GM12878 (cell line): ENCODE measurements around the gene CS. TPM values are rescaled to one million over a fixed set of nuclear protein-coding genes. Genes with fewer than 3 reads are reported as not detected.

Source experiments
- CREB1 ChIP-seq: IDR thresholded peaks from 2 replicates; pipeline ENCODE4 v1.6.1; 2012; ENCODE audit warnings: low read depth, mild to moderate bottlenecking, inconsistent platforms
- DPF2 ChIP-seq: fragments of 450-650 bp; IDR thresholded peaks from 2 replicates; pipeline ENCODE4 v1.6.1; 2017; ENCODE audit warnings: mild to moderate bottlenecking
- ETV6 ChIP-seq, 2 experiments: fragments of 450-650 bp in 1 of 2; IDR thresholded peaks in 1 of 2; conservative IDR thresholded peaks in 1 of 2; 2 replicates each; pipeline ENCODE4 v1.6.1; 2014; ENCODE audit warnings: antibody characterized with exemption in 1 of 2, borderline replicate concordance in 1 of 2, low read depth in 1 of 2, mild to moderate bottlenecking in 1 of 2, moderate library complexity in 1 of 2
- GABPA ChIP-seq: IDR thresholded peaks from 2 replicates; pipeline ENCODE4 v1.6.1; 2014; ENCODE audit warnings: antibody characterized with exemption, low read depth, mild to moderate bottlenecking, inconsistent platforms
- GATAD2B ChIP-seq: fragments of 450-650 bp; conservative IDR thresholded peaks from 2 replicates; pipeline ENCODE4 v1.6.1; 2017; ENCODE audit warnings: low read depth, mild to moderate bottlenecking, moderate library complexity
- HDAC2 ChIP-seq: fragments of 200-600 bp; sonication (generic); IDR thresholded peaks from 2 replicates; pipeline ENCODE4 v1.6.1; 2017
- KAT2A ChIP-seq: conservative IDR thresholded peaks from 2 replicates; pipeline ENCODE4 v1.6.1; 2011; ENCODE audit warnings: low read depth, low read length; ENCODE audit not compliant: control insufficient read depth
- MEF2B ChIP-seq: fragments of 450-650 bp; IDR thresholded peaks from 2 replicates; pipeline ENCODE4 v1.6.1; 2018; ENCODE audit warnings: mild to moderate bottlenecking, moderate library complexity; ENCODE audit not compliant: partially characterized antibody, poor library complexity, severe bottlenecking
- POLR2AphosphoS2 ChIP-seq: IDR thresholded peaks from 2 replicates; pipeline ENCODE4 v1.6.1; 2011; ENCODE audit warnings: low read depth, mild to moderate bottlenecking, low read length, improper control_type of control experiment, moderate library complexity
- SMC3 ChIP-seq: IDR thresholded peaks from 2 replicates; pipeline ENCODE4 v1.6.1; 2011; ENCODE audit warnings: low read length, improper control_type of control experiment, borderline replicate concordance
- SUPT20H ChIP-seq: IDR thresholded peaks from 2 replicates; pipeline ENCODE4 v1.6.1; 2011; ENCODE audit warnings: low read depth, mild to moderate bottlenecking, low read length, moderate library complexity, borderline replicate concordance; ENCODE audit not compliant: control insufficient read depth
- ZZZ3 ChIP-seq: IDR thresholded peaks from 2 replicates; pipeline ENCODE4 v1.6.1; 2011; ENCODE audit warnings: low read depth; ENCODE audit not compliant: control insufficient read depth, insufficient read length
- polyA plus RNA-seq, 11 experiments: library from polyadenylated mRNA; depleted of rRNA in 4 of 11; unstranded in 6 of 11; stranded (reverse) in 5 of 11; fragments of >200 nt; fragmentation: Nextera tagmentation in 4 of 11; fragmentation: Illumina TruSeq in 1 of 11; extraction: Ambion mirVana in 4 of 11; extraction: Trizol in 1 of 11; gene quantifications; 1 replicate in 1 of 11; 2 replicates in 10 of 11; pipeline versions ENCODE4 v1.2.1 to v1.2.3, GENCODE V29; 2011 to 2016; ENCODE audit warnings: inconsistent platforms in 2 of 11, missing spikeins in 2 of 11, low read depth in 1 of 11
- total RNA-seq, 4 experiments: library from RNA; depleted of rRNA in 3 of 4; stranded (reverse); fragments of >200 nt in 3 of 4; fragmentation: Illumina TruSeq in 1 of 4; extraction: Trizol in 1 of 4; gene quantifications; 2 replicates each; pipeline versions ENCODE4 v1.2.1 to v1.2.3, GENCODE V29; 2013 to 2021
- TF ChIP-seq, protein P1 (sequence below): fragments of 450-650 bp; IDR thresholded peaks from 2 replicates; pipeline ENCODE4 v1.6.1; 2017; ENCODE audit warnings: mild to moderate bottlenecking, low read depth, inconsistent platforms; ENCODE audit not compliant: poor library complexity, severe bottlenecking
- TF ChIP-seq, protein P2 (sequence below): fragments of 450-650 bp; IDR thresholded peaks from 2 replicates; pipeline ENCODE4 v1.6.1; 2017; ENCODE audit warnings: antibody characterized with exemption, mild to moderate bottlenecking, moderate library complexity
- TF ChIP-seq, protein P3 (sequence below): fragments of 450-650 bp; IDR thresholded peaks from 2 replicates; pipeline ENCODE4 v1.6.1; 2016; ENCODE audit warnings: mild to moderate bottlenecking, moderate library complexity, borderline replicate concordance

CS gene
- total and polyA plus RNA-seq, 10 of the 15 experiments (the other 5 are each of a cell fraction or from before 2014, with no cell fraction given), result 64.9 to 276 (median 139) TPM

DNA sequence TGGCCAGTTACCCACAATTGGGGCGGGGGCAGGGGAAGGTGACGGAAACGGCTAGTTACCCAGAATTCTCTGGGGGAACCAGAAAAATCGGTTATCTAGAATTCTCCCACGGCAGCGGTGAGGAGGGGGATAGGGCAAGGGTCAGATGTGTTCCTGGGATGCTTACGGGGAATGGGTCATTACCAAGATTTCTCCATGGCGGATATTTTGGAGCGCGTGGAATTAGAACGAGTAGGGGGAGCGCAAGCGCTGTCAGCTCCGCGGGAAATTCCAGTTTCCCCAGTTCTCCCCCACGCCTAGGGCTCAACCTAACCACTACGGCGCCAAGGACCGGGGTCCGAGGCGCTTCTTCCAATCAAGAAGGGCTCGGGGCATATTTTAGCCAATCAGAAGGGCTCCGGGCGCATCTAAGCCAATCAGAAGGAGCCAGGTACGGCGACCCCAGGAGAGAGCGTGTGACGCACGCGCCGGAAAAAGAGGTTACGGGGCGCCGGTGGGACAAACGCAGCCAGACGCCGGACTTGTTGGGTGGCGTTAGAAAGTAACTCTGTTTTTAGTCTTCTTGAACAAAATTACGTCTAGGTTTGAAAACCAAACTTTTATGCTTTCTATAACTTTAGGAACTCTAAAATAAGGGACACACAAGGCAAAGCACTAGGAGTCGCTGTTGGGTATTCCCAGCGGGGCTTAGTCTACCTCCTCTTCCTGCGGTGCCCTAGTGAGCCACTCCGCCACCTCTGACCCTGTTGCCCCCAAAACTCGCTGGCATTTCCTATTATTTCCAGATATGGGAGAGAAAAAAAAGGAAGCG is 33.8 kb upstream of the CS start, which contains the start of gene PAN2 (continued):
- TF ChIP-seq POLR2AphosphoS2 (no peak; the same call in none of the 2 replicates), SUPT20H (no peak), HDAC2 (no peak), GATAD2B (peak; percentile 59; the same call in 1 of the 2 replicates), CREB1 (peak; percentile 94), GABPA (peak; percentile 74), SMC3 (no peak), DPF2 (0 out of 2 replicates have a peak, but pooled peaks have one; percentile 38), MEF2B (peak; percentile 96), ETV6 (conservative IDR thresholded peaks at IDR 0.05 in 1 of 2, IDR thresholded peaks at IDR 0.05 in 1 of 2; ENCODE audit: borderline replicate concordance in 1 of 2, low read depth in 1 of 2) (no peak; a peak in 1 of 4 replicates), ZZZ3 (no peak), KAT2A (no peak)
- TF ChIP-seq, protein P1, sequence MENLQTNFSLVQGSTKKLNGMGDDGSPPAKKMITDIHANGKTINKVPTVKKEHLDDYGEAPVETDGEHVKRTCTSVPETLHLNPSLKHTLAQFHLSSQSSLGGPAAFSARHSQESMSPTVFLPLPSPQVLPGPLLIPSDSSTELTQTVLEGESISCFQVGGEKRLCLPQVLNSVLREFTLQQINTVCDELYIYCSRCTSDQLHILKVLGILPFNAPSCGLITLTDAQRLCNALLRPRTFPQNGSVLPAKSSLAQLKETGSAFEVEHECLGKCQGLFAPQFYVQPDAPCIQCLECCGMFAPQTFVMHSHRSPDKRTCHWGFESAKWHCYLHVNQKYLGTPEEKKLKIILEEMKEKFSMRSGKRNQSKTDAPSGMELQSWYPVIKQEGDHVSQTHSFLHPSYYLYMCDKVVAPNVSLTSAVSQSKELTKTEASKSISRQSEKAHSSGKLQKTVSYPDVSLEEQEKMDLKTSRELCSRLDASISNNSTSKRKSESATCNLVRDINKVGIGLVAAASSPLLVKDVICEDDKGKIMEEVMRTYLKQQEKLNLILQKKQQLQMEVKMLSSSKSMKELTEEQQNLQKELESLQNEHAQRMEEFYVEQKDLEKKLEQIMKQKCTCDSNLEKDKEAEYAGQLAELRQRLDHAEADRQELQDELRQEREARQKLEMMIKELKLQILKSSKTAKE, result peak; percentile 81
- TF ChIP-seq, protein P2, sequence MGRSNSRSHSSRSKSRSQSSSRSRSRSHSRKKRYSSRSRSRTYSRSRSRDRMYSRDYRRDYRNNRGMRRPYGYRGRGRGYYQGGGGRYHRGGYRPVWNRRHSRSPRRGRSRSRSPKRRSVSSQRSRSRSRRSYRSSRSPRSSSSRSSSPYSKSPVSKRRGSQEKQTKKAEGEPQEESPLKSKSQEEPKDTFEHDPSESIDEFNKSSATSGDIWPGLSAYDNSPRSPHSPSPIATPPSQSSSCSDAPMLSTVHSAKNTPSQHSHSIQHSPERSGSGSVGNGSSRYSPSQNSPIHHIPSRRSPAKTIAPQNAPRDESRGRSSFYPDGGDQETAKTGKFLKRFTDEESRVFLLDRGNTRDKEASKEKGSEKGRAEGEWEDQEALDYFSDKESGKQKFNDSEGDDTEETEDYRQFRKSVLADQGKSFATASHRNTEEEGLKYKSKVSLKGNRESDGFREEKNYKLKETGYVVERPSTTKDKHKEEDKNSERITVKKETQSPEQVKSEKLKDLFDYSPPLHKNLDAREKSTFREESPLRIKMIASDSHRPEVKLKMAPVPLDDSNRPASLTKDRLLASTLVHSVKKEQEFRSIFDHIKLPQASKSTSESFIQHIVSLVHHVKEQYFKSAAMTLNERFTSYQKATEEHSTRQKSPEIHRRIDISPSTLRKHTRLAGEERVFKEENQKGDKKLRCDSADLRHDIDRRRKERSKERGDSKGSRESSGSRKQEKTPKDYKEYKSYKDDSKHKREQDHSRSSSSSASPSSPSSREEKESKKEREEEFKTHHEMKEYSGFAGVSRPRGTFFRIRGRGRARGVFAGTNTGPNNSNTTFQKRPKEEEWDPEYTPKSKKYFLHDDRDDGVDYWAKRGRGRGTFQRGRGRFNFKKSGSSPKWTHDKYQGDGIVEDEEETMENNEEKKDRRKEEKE, result peak; percentile 77
- TF ChIP-seq, protein P3, sequence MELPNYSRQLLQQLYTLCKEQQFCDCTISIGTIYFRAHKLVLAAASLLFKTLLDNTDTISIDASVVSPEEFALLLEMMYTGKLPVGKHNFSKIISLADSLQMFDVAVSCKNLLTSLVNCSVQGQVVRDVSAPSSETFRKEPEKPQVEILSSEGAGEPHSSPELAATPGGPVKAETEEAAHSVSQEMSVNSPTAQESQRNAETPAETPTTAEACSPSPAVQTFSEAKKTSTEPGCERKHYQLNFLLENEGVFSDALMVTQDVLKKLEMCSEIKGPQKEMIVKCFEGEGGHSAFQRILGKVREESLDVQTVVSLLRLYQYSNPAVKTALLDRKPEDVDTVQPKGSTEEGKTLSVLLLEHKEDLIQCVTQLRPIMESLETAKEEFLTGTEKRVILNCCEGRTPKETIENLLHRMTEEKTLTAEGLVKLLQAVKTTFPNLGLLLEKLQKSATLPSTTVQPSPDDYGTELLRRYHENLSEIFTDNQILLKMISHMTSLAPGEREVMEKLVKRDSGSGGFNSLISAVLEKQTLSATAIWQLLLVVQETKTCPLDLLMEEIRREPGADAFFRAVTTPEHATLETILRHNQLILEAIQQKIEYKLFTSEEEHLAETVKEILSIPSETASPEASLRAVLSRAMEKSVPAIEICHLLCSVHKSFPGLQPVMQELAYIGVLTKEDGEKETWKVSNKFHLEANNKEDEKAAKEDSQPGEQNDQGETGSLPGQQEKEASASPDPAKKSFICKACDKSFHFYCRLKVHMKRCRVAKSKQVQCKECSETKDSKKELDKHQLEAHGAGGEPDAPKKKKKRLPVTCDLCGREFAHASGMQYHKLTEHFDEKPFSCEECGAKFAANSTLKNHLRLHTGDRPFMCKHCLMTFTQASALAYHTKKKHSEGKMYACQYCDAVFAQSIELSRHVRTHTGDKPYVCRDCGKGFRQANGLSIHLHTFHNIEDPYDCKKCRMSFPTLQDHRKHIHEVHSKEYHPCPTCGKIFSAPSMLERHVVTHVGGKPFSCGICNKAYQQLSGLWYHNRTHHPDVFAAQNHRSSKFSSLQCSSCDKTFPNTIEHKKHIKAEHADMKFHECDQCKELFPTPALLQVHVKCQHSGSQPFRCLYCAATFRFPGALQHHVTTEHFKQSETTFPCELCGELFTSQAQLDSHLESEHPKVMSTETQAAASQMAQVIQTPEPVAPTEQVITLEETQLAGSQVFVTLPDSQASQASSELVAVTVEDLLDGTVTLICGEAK, result peak; percentile 68; the same call in 1 of the 2 replicates
